ENCODE data around the gene ORM1.

ORM1 gene

GRCh38 chr9:114344692-114345091 is 21.8 kb downstream of the ORM1 start:
- DNase-seq: no peak

- no peak for DNase-seq
Measured at GRCh38 chr9:114345493-114346065, 22.7 kb downstream of the ORM1 start.

GRCh38 chr9:114346146-114346545 is 23.2 kb downstream of the ORM1 start:
- DNase-seq: no peak

- DNase-seq: no peak
Measured at GRCh38 chr9:114347675-114348074, 24.8 kb downstream of the ORM1 start.

GRCh38 chr9:114348261-114348905 is 25.5 kb downstream of the ORM1 start:
- no peak for DNase-seq

GRCh38 chr9:114348906-114349482 is 26.1 kb downstream of the ORM1 start:
- DNase-seq: peak; percentile 78

GRCh38 chr9:114349713-114350480 is 27.0 kb downstream of the ORM1 start:
- no peak for DNase-seq

- DNase-seq: no peak
Measured at GRCh38 chr9:114350636-114351401, 27.9 kb downstream of the ORM1 start.

- no peak for DNase-seq
Measured at GRCh38 chr9:114351932-114352331, 29.0 kb downstream of the ORM1 start.

GRCh38 chr9:114355821-114356220 is 32.9 kb downstream of the ORM1 start:
- DNase-seq: no peak

- DNase-seq: no peak
Measured at GRCh38 chr9:114356792-114357191, 33.9 kb downstream of the ORM1 start.

GRCh38 chr9:114357360-114357759 is 34.5 kb downstream of the ORM1 start:
- DNase-seq: no peak

GRCh38 chr9:114357911-114358328 is 35.0 kb downstream of the ORM1 start:
- DNase-seq: no peak

GRCh38 chr9:114359801-114360200 is 36.9 kb downstream of the ORM1 start:
- no peak for DNase-seq

GRCh38 chr9:114361542-114361941 is 38.6 kb downstream of the ORM1 start:
- no peak for DNase-seq

GRCh38 chr9:114362394-114362793 is 39.5 kb downstream of the ORM1 start:
- DNase-seq: no peak

GRCh38 chr9:114363424-114363823 is 40.5 kb downstream of the ORM1 start:
- DNase-seq: no peak

- no peak for DNase-seq
Measured at GRCh38 chr9:114364134-114365041, 41.5 kb downstream of the ORM1 start.

- no peak for DNase-seq
Measured at GRCh38 chr9:114365194-114365593, 42.3 kb downstream of the ORM1 start.

- no peak for DNase-seq
Measured at GRCh38 chr9:114366334-114367128, 43.6 kb downstream of the ORM1 start.

GRCh38 chr9:114367366-114367765 is 44.5 kb downstream of the ORM1 start:
- no peak for DNase-seq

Measured in activated CD8-positive, alpha-beta memory T cell treated with anti-CD3 and anti-CD28 coated beads, Interleukin-2, amount 50 U/mL, for 4 hours (primary cell).